ENCODE data around the gene GIGYF2.

The GIGYF2 gene

DNA sequence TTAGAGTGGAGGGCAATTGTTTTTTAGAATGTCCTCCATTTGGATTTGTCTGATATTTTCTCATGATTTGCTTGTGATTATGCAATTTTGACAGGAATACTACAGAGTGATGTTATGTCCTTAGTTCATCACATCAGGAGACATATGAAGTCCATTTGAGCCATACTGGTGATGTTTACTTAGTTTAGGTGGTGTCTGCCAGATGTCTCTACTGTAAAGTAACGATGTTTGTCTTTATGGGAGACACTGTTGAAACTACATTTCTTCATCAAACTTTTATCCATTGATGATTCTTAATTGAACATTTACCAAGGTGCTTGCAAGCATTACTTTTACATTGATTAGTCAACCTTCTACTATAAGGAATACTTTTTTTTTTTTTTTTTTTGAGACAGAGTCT, 168.0 kb downstream of the GIGYF2 start:
- no peak for DNase-seq (ENCODE audit: low read depth)

DNA sequence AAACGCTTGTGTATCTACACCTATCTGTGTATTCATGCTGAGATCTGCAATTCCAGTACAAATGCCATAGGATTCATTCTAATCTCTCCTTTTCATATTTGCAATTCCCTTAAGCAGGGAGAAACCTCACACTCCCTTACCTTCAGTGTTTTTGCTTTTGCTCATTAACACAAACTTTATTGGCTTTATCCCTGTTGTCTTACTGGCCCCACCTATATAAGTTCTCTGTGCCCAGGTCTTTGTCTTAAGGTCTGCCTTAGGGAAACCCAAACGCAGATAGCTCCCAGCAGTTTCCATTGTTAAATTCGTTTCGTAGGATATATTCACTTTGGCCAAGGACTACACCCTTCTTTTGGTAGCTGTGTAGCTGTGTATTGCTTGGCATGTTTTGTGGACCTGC, 169.0 kb downstream of the GIGYF2 start:
- no peak for DNase-seq (ENCODE audit: low read depth)

DNA sequence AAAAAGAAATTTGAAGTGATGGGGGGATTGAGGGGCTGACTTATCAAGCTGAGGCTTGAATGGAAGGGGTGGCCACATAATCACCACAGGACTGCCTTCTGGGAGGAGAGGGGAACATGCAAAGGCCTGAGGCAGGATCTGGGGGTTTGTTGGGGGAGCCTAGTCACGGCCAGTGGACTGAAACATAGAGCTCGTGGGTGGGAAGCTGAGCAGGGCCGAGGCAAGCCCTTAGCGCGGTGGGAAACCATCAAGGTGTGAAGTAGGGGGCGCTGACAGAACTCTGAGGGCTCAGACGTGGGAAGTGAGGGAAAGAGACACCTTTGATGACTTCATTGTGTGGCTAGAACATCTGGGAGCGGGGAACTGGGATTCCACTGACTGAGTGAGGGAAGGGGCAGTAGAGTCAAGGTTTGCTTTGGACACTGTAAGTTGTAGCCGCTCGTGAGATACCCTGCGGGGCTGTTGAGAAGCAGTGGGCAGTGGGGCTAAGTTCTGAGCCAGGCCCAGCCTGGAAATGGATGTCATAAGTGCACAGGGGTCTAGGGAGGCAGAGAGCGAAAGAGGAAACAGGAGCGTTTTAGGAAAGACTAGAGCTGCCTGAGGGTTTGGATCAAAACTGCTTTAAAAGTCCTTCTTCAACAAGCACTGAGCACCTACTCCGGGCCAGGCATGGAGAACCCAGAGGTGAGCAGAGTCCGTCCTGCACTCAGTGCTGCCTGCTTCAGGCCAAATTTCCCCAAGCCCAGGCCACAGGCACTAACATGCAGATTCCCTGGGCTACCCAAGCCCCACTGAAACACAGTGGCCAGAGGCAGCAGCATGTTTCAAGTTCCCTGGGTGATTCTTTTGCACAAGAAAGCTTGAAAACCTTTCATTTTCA, 172.2 kb downstream of the GIGYF2 start:
- DNase-seq (ENCODE audit: low read depth) = no peak

DNA sequence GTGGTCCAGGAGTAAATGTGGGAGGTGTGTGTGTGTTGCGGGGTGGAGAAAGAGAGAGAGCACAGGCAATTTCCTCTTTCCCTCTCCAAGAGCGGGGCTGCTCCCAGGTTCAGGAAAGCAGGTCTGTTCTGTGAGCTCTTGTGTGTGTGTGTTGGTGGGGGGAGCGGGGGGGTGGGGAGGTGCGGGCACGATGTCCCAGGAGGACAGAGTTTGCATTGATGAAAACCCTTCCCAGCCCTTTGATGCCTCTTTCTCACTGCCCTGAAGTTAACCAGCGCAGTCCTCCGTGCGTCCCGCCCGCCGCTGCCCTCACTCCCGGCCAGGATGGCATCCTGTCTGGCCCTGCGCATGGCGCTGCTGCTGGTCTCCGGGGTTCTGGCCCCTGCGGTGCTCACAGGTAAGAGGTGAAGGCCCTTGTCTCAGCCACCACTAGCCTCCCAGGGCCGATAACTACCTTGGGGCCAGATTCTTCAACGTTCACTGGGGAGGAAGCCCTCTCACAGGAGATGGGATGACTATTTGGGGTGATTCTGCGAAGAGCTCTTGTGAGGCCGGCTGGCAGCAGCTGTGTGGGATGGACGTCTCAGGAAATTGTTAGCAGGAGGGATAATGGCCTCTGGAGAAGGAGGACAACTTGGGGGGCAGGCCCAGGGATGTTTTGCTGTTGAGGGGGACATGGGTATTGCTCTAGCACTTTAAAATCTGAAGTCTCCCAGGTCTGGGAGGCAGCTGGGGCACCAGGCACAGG, 173.1 kb downstream of the GIGYF2 start, which contains the start of gene SNORC:
Gene SNORC (plus strand): TSS at position 247 of the 748 bp plus-strand sequence. CDS start 78 bp downstream, at position 325.
- no peak for DNase-seq (ENCODE audit: low read depth)

DNA sequence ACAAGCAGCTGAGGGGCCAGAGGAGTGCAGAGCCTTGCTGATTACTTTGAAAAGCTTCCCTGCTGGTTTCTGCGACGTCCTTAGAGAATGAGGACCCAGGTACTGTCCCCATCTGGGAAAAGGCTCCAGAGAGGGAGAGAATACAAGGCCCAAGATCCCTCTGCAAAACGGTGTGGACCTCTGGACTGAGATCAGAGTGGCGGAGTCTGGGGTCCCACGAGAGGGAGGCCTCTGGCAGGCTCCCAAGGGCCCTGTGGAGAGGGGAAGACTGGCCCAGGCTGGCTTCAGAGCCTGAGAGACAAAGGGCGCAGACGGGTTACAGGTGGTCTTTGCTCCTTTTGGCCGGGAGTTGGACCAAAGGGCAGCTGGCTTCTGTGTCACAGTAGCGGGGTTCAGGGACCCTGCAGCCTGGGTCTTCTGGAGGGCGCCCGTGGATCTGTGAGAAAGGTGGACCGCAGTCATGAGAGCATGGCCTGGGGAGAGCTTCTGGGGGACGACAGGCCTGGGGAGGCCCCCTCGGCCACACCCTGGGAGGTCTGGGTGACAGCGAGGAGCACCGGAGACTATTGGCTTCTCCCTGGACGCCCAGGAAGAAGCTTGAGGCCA, 173.7 kb downstream of the GIGYF2 start:
- DNase-seq (ENCODE audit: low read depth) = no peak

DNA sequence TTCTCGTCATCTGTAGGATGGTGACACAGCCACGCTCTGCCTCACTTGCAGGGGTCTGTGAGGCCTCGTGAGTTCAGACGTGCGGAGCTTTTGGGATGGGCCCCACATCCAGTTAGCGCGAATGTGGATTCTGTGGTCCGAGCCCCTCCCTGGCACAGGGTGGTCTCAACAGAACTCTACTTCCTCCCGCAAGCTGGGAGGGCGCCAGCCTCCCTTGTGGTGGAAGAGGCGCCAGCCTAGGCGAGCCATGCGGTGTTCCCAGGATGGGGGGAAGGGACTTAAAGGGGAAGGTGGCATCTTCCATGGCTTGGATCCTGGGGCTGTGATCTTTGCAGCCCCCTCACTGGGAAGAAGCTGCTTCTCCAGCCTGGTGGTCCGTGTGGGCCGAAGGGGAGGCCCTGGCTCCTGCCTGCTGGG, 174.3 kb downstream of the GIGYF2 start:
- DNase-seq (ENCODE audit: low read depth) = no peak

DNA sequence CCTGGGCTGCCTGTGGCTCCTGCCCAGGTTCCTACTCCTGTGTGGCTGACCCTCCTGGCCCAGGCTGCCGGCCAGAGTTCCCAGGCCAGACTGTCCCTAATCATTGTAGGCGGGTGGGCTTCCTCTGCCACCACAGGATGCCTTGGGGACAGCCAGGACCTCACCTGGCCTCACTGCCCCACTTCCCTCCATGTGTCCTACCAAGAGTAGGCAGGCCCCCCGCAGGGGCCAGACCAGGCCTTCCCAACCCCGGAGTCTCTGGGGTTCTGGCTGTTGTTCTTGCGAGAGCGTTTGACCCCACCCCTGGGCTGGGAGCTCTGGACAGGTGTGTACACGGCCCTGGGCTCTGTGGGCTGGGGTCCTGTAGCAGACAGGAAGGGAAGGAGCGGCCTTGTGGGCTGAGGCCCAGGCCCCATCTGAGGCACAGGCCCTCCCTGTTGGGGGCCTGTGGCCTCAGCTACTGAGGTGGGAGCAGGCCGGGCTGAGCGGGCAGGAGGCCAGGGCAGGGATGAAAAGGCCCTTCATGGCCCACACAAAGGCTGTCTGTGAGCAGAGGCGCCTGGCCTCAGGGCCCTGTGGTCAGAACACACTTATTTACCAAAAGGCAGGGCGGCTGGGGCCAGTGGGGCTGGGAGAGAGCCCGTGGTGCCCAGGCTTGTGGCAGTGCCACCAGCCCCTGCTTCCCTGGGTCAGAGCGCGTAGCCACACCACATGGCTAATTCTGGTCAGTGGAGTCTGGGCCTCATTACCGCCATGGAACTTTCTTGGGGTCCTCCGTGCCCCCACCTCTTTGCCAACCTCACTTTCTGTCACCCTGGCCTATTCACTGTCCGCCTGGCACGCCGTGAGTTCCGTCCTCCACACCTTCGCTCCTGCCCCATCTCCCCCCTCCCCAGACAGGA, 175.0 kb downstream of the GIGYF2 start:
- no peak for DNase-seq (ENCODE audit: low read depth)

DNA sequence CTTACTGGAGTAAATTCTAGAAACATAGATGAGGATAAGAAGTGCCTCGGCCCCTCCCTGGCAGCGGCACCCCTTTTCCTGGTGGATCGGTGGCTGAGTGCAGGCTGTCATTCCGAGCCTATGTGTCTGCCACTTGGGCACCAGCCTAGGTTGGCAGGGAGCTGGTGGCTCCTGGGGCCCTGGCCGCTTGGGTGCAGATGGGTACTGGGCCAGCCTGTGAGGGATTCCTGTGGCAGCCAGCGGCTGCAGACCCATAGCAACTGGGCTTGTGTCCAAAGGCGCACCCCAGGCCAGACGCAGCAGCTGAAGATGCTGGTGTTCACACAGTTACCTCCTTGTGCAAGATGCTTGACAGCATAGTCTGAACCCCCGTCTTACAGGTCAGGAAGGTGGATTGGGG, 175.7 kb downstream of the GIGYF2 start:
- DNase-seq (ENCODE audit: low read depth) = no peak

DNA sequence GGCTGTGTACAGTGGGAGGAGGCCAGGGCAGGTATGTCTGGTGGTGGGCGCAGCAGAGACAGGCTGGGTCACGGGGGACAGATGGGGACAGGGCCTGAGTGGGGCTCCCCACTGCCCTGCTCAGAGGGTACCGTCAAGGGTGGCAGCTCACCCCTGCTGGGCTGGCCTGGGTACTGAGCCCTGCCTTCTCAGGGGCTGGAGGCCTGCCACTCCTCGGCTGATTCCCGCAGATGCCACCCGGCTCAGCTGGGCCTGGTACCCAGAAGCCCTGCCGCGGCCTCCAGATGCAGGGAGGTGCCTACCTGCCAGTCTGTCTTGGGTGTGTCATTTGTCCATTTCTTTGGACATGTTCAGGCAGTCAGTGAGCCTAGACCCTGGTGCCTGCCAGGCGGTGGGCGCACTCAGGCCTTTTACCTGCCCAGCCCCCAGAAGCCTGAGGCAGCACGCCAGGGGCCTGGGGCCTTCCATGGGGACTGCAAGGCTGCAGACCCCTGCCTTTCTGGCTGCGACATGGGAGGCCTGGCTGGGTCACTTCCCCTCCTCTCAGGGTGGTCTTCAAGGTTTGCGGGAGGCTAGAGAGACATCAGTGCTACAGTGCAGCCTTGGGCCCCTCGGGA, 176.3 kb downstream of the GIGYF2 start:
- DNase-seq (ENCODE audit: low read depth) = no peak

DNA sequence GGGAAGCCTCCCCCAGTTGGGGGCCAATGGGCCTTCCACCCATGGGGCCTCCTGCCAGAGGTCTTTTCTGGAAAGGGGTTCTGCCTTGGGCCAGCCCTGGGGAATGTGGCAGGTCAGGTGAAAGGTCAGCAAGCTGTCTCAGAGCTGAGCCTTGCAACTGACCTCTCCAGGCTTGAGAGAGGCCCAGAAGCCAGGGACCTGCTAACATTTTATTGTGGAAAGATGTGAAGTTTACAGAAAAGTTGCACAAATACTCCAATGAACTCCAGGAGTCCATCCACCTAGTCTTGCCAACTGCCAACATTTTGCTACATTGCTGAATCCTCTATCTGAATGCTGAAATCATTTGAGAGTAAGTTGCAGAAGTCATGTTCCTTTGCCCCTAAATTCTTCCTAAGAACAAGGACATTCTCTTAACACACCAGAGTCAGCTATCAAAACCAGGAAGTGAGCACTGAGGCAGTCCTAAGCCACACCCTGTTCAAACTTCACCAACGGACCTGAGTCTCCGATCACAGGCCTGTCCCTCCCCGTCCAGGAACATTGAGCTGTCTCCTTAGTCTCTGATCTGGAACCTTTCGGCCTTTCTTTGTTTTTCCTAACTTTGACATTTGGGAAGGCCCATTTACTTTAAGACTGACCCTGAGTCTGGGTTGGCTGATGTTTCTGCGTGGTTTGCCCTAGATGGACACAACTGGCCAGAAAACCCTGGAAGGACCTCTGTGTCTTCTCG, 176.9 kb downstream of the GIGYF2 start:
- no peak for DNase-seq (ENCODE audit: low read depth)

DNA sequence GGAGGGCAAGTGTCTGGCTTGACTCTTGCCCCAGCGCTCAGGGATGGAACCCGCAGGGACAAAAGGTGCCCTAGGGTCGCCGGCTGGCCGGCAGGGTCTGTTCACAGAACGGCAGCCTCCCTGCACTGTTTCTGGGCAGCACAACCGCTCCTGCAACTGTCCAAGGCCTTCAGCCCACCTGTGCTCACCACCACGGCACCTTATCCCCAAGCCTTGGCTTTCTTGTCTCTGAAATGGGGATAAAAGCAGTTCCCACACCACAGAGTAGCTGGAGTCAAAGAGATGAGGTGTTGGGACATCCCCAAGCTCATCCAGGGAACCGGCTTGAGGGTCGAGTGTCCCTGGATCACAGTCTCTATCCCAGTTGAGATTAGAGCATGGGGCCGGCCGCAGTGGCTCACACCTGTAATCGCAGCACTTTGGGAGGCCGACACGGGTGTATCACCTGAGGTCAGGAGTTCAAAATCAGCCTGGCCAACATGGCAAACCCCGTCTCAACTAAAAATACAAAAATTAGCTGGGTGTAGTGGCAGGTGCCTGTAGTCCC, 177.6 kb downstream of the GIGYF2 start:
- no peak for DNase-seq (ENCODE audit: low read depth)

DNA sequence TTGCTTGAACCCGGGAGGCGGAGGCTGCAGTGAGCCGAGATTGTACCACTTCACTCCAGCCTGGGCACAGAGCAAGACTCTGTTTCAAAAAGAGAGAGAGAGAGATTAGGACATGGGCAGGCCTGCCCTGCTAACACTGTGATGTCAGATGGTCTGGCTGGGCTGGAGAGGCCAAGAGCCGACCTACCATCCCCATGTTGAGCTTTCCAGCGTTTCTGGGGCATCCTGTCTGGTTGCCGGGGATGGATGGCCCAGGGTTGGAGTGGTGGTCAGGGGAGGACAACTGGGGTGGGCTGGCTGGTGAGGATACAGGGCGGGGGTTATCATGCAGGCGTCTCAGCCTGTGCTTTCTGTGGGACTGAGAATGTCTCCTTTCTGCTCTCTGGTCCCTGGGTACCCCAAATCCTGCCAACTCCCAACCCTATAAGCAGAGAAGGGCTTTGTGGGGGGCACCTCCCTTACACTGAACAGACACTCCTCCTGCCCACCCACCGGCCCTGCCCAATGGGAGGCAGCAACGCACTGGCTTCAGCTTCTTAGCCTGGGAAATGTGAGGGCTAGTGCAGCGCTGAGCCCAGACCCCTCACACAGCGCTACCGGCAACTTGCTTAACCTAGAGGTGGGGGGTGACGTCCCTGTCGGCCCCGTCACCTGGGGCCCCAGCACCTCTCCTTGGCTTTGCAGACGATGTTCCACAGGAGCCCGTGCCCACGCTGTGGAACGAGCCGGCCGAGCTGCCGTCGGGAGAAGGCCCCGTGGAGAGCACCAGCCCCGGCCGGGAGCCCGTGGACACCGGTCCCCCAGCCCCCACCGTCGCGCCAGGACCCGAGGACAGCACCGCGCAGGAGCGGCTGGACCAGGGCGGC, 178.4 kb downstream of the GIGYF2 start:
- DNase-seq (ENCODE audit: low read depth) = no peak

DNA sequence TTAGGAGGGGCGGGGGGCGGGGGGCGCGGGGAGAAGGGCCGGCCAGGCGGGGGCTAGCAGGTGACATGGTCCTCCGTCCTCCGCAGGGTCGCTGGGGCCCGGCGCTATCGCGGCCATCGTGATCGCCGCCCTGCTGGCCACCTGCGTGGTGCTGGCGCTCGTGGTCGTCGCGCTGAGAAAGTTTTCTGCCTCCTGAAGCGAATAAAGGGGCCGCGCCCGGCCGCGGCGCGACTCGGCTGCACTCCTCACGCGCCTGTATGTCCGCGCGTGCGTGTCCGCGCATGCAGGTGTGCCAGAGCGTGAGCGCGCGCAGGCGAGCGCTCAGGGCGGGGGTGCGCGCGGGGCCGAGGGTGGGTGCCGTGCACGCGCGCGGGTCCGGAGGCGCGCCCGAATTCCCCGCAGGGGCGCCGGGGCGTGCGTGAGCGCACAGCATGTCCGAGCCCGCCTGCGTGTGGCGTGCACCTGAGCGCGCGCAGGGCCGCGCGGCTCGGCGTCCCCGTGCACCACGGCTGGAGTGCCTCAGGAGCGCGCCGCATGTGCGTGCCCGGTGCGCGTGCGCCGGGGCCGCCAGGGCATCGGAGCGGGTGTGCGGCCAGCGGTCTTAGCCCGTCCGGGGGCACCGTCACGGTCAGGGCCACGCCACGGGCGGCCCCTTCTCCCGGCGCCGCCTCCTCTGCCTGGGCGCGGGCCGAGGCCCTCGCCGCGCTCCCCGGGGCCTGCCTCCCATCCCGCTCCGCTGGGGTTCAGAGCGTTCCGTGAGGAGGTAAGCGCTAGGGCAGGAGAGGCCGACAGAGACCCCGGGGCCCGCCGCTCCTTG, 179.2 kb downstream of the GIGYF2 start:
- no peak for DNase-seq (ENCODE audit: low read depth)

DNA sequence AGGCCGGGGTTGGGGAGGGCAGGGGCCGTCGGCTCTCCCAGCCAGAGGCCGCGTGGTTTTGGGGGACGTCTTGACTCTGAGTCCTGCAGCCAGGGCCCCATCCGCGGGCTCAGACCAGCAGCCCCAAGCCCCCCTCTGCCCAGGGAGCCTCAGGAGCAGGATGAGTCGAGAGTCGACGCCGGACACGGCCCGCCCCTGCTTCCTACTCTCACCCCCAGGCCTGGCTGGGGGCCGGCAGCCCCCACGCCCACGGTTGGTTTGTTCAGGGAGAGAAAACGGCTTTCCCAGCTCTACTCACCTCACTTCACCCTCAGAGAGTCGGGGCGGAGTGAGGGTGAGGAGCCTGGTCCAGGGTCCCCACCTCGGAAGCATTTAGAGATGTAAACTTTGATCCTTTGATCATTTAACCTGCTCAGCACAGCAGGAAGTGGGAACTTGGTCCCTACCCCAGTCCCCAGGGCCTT, 179.9 kb downstream of the GIGYF2 start:
- DNase-seq (ENCODE audit: low read depth) = no peak

DNA sequence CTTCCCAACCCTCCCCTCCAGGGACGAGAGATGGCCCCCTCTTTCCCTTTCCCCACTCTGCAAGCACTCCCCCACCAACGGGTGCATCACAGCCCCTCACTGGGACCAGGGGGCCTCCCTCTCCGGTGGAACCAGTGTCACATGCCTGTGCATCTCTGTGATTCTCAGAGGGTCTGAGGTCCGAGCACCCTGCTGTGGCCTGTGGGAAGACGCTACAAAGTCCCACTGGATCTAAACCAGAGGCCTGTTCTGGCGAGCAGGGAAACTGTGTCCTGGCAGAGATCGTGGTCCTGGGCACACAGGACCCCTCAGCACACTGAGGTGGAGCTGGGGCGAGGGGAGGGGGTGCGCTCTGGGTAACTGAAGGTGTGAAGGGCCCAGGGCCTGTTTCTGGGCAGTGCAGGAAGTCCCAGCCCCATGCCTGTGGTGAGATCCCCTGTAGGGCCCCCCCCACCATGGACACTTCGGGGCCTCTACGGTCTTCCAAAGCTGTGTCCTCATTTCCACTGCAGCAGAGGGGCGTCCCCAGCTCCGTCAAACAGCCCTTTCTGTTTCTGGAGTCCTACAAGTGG, 180.9 kb downstream of the GIGYF2 start:
- no peak for DNase-seq (ENCODE audit: low read depth)

DNA sequence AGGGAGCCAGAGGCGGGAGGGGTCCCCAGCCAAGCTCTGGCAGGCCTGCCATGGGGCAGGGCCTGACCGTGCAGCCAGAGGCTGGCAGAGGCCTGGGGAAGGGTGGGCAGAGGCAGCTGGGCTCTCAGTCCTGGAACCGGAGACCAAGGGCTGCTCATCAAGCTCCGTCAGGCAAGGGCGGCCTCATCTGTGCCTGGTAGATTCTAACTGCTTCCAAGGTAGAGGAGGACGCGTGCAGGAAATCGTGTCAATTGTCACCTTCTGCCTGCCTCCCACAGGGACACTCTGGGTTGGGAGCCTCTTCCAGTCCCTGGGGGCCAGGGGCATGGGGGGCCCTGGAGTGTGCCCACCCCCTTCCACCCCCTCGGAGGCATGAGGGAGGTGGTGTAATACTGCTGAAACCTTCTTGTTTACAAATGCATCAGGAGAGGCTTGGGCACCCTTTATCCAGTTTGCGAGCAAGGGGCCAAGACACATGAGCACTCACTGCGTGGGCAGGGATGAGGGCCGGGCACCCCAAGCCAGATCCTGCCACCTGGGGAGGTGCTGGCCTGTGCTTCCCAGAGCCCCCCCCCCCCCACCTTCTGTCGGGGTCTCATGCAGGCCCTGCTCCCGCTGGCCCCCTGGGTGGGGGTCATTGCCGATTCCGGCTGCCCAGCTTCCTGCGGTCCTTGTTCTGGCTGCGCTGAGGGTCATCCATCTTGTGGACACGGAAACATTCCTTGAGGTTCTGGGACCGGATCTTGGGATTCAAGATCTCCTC, 181.9 kb downstream of the GIGYF2 start:
- no peak for DNase-seq (ENCODE audit: low read depth)
